GM12875 (cell line): ENCODE measurements around the gene TUBB4B.
"Not testable (repeated sequence)": the region's sequence is repeated elsewhere in the genome, so short reads cannot be mapped to it uniquely, and the experiment has no call there.

Source experiments
- H3K4me3 ChIP-seq: one replicate; pipeline ENCODE4 v1.5.1; 2011; ENCODE audit warnings: low read depth, low read length, control low read depth
- CTCF ChIP-seq: IDR thresholded peaks from 2 replicates; pipeline ENCODE4 v1.5.1; 2011; ENCODE audit warnings: low read depth, mild to moderate bottlenecking, control low read depth, inconsistent platforms, low read length, moderate library complexity, borderline replicate concordance; ENCODE audit not compliant: insufficient read depth

Gene TUBB4B

DNA sequence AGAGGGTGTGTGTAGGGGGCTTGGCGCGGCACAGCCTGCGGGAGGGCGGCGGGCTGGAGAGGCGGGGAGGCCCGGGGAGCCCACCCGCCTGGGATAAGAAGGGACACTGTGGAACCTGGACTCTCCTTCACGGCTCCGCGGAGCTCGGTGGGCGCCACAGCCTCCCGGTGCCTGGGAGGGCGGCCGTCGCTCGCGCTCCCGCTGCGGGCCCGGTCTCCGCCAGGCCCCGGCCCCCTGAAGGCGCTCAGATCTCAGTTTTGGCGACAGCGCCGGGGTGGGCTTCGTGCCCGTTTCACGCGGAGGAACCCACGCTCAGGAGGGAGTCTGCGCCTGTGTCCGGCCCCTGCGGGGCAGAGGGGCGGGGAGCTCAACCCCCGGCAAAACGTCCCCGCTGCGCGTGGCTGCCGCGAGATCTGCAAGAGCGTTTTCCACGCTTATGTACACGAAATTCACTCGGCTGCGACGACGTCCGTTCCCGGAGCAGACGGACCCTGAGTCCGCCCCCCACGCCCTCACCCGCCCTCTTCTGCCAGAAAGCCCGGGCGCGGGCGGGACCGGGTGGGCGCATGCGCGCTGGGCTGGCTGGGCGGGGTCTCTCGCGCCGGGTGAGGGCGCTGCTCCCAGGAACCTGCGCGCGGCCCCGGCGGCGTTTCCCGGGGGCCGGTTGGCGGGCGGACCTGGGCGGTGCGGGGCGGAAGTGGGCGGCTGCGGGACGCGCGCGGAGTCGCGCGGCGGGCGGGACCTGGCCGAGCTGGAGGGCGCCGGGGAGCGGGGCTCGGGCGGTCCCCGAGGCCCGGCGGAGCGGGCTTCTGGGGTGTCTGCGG lies 13.7 kb downstream of the TUBB4B start, which contains the start of gene NELFB:
Gene NELFB (plus strand): TSS at position 704 of the 824 bp plus-strand sequence.
- H3K4me3 ChIP-seq = peak within 1 kb of the TSS; percentile 99
- no peak for TF ChIP-seq CTCF

DNA sequence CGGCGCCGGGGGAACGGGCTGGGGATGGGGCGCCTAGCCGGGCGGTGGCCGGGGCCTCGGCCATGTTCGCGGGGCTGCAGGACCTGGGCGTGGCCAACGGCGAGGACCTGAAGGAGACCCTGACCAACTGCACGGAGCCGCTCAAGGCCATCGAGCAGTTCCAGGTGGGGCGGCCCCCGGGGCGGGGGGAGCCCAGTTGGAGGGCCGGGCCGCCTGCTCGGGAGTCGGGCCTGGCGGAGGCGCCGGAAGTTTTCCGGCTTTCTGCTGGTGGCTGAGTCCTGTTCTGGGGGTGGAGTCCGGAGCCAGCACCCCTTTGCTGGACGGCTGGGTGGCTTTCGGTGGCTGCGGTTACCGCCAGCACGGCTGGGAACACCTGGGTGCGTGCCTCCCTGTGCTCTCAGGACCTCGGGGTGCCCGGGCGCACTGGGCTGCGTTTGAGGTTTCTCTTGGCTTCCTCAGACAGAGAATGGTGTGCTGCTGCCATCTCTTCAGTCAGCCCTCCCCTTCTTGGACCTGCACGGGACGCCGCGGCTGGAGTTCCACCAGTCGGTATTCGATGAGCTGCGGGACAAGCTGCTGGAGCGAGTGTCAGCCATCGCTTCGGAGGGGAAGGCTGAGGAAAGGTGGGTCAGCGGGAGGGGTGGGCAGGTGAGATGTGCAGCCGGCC lies 14.5 kb downstream of the TUBB4B start:
- peak overlapping the region; percentile 99 for H3K4me3 ChIP-seq
- TF ChIP-seq CTCF = no peak

GRCh38 chr9:137256362-137256761 lies 15.3 kb downstream of the TUBB4B start:
- no peak for TF ChIP-seq CTCF
- peak overlapping the region; percentile 99 for H3K4me3 ChIP-seq

DNA sequence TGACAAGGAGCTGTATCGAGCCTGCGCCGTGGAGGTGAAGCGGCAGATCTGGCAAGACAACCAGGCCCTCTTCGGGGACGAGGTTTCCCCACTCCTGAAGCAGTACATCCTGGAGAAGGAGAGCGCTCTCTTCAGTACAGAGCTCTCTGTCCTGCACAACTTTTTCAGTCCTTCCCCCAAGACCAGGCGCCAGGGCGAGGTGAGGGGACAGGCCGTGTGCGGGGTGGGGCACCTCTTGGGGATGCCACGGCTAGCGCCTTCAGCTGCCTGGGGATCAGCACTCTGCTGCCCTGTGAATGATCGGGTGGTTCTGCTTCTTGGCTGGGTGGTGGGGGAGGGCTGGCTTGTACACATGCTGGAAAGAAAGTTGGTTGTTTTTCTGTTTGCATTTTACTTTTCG lies 15.8 kb downstream of the TUBB4B start:
- TF ChIP-seq CTCF = no peak
- H3K4me3 ChIP-seq = no peak overlapping the region

- TF ChIP-seq CTCF = peak; percentile 28; the same call in 1 of the 2 replicates
- H3K4me3 ChIP-seq = not testable (repeated sequence)
Observed at GRCh38 chr9:137262173-137262908, 21.3 kb downstream of the TUBB4B start.

DNA sequence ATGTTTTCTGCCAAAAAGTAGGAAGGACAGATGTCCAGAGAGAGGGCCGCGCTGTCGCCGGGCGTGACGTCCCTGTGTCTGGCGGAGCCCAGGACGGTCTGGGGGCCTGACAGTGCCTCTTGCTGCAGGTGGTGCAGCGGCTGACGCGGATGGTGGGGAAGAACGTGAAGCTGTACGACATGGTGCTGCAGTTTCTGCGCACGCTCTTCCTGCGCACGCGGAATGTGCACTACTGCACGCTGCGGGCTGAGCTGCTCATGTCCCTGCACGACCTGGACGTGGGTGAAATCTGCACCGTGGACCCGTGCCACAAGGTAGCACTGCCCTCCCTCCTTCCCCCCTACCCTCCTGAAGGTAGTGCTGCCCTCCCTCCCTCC lies 21.8 kb downstream of the TUBB4B start:
- H3K4me3 ChIP-seq = no peak overlapping the region
- TF ChIP-seq CTCF = no peak
